Suprapubic skin (tissue), 4 donors: ENCODE measurements around the gene KIAA0513. TPM values are rescaled to one million over a fixed set of nuclear protein-coding genes. Genes with fewer than 3 reads are reported as not detected.
A peak's percentile ranks its signal among the peaks of the same experiment; 100 is the strongest.

ENCODE experiments used
- DNase-seq, 2 donors: peaks; one replicate each; pipeline ENCODE4 v3.0.0-alpha.2; 2019; ENCODE audit warnings: low spot score in 2 of 2
- H3K27ac ChIP-seq: fragments of 200-600 bp; sonication (generic); one replicate; pipeline ENCODE4 v1.5.1; 2019
- H3K27me3 ChIP-seq: fragments of 200-600 bp; sonication (generic); one replicate; pipeline ENCODE4 v1.5.1; 2019
- H3K36me3 ChIP-seq: fragments of 200-600 bp; sonication (generic); one replicate; pipeline ENCODE4 v1.5.1; 2019
- H3K4me1 ChIP-seq: fragments of 200-600 bp; sonication (generic); one replicate; pipeline ENCODE4 v1.5.1; 2019
- H3K4me3 ChIP-seq: fragments of 200-600 bp; sonication (generic); one replicate; pipeline ENCODE4 v1.5.1; 2019; ENCODE audit warnings: mild to moderate bottlenecking
- H3K9me3 ChIP-seq: fragments of 200-600 bp; sonication (generic); one replicate; pipeline ENCODE4 v1.5.1; 2019
- EP300 ChIP-seq: sonication (generic); formaldehyde crosslinking; IDR thresholded peaks from one replicate; pipeline ENCODE4 v1.6.1; 2017; ENCODE audit warnings: antibody characterized with exemption
- POLR2A ChIP-seq, 2 donors: fragments of 450-650 bp; IDR thresholded peaks; one replicate each; pipeline ENCODE4 v1.6.1; 2017; ENCODE audit warnings: antibody characterized with exemption in 2 of 2, mild to moderate bottlenecking in 2 of 2, moderate library complexity in 2 of 2
- POLR2AphosphoS5 ChIP-seq, 3 donors: sonication (generic); formaldehyde crosslinking; IDR thresholded peaks; one replicate each; pipeline ENCODE4 v1.6.1; 2017; ENCODE audit warnings: antibody characterized with exemption in 3 of 3
- WGBS: methylation state at CpG from one replicate; pipeline ENCODE4 v1.1.5; 2018; 5-methylcytosine and 5-hydroxymethylcytosine counted together
- total RNA-seq, 4 donors: library from RNA; depleted of rRNA; stranded (reverse); fragments of >200 nt; gene quantifications; one replicate each; pipeline ENCODE4 v1.1.0, GENCODE V29; 2016
- TF ChIP-seq, protein P1 (sequence below), 2 donors: fragments of 200-600 bp in 1 of 2; fragments of 450-650 bp in 1 of 2; sonication (generic) in 1 of 2; IDR thresholded peaks; one replicate each; pipeline ENCODE4 v1.5.1; 2016 to 2019; ENCODE audit warnings: antibody characterized with exemption in 2 of 2, mild to moderate bottlenecking in 1 of 2, moderate library complexity in 1 of 2

The KIAA0513 gene
- total RNA-seq, 4 donors from 2014 or later = 23.7 to 32.3 (median 26.6) TPM

DNA sequence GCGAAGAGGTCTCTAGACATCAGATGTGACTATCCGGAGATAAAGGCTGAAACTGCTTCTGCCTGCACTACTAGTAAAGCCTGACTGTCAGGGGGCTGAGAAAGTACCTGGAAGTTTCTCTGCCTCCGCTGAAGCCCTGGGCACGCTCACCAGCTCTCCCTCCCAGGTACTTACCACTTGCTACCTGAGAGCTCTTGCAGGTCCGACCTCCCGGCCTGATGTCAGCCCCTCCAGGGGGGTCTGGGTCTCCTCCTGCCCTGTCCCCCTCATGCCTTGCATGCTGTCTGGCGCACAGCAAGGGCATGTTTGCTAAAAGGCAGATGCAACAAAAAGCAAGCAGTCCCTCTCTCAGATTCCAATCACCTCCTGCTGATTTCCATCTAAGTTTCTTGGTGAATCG is 33.7 kb upstream of the KIAA0513 start:
- Histone ChIP-seq H3K4me3 (no peak overlapping the region), H3K36me3 (peaks cover 41% of the 10 kb centered on the region), H3K27me3 (no peaks in the 10 kb centered on the region), H3K27ac (peak overlapping the region; percentile 87), H3K4me1 (peaks cover 52% of the 10 kb centered on the region), H3K9me3 (no peaks in the 10 kb centered on the region)
- WGBS = 93% methylated on average over 8 of the region's 8 CpGs
- no peak for TF ChIP-seq EP300
- DNase-seq = no peak

DNA sequence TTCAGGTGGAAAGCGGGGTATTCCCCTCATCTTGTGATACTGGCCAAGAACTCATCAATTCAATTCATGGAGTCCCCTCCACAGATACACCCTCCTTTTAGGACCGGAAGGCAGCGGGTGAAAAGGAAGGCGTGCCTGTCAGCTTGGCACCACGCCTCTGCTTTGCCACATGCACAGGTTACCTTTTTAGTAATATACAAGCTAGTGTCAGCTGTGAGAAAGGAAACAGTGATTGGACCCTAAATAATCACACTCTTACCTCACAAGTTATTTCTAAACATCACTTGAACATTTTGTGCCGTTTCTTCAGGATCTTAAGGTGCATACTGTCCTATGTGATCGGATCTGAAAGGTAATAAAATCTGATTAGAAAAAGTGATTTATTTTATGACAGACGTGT is 31.9 kb upstream of the KIAA0513 start:
- TF ChIP-seq, protein P1, sequence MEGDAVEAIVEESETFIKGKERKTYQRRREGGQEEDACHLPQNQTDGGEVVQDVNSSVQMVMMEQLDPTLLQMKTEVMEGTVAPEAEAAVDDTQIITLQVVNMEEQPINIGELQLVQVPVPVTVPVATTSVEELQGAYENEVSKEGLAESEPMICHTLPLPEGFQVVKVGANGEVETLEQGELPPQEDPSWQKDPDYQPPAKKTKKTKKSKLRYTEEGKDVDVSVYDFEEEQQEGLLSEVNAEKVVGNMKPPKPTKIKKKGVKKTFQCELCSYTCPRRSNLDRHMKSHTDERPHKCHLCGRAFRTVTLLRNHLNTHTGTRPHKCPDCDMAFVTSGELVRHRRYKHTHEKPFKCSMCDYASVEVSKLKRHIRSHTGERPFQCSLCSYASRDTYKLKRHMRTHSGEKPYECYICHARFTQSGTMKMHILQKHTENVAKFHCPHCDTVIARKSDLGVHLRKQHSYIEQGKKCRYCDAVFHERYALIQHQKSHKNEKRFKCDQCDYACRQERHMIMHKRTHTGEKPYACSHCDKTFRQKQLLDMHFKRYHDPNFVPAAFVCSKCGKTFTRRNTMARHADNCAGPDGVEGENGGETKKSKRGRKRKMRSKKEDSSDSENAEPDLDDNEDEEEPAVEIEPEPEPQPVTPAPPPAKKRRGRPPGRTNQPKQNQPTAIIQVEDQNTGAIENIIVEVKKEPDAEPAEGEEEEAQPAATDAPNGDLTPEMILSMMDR (IDR thresholded peaks at IDR 0.05) = no peak
- TF ChIP-seq POLR2A (IDR thresholded peaks at IDR 0.05) = no peak
- no peak for TF ChIP-seq POLR2AphosphoS5 (IDR thresholded peaks at IDR 0.05)
- no peak for TF ChIP-seq EP300
- H3K36me3 ChIP-seq = peaks cover 23% of the 10 kb centered on the region
- WGBS = 69% methylated on average over 8 of the region's 8 CpGs
- H3K9me3 ChIP-seq = no peaks in the 10 kb centered on the region
- no peak overlapping the region for H3K4me3 ChIP-seq
- no peaks in the 10 kb centered on the region for H3K27me3 ChIP-seq
- DNase-seq = no peak
- peak overlapping the region; percentile 87 for H3K27ac ChIP-seq
- H3K4me1 ChIP-seq = peaks cover 70% of the 10 kb centered on the region

DNA sequence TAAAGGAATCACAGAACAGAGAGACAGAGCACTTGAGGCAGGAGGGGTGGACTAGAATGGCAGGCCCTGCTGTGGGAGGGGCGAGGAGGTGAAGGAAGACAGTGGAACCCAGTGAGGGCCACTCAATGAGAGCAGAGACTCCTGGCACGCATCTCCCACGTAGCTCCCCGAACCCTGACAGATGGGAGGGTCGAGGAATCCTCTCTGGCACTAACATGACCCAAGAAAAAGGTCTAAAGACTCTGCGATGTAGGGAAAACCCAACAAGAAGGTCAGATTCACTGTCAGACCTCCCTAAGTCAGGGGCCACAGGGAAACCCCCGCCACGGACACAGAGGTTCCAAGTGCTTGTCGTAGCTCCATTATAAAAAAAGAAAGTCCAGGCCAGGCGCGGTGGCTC is 31.2 kb upstream of the KIAA0513 start:
- H3K4me1 ChIP-seq = peaks cover 77% of the 10 kb centered on the region

DNA sequence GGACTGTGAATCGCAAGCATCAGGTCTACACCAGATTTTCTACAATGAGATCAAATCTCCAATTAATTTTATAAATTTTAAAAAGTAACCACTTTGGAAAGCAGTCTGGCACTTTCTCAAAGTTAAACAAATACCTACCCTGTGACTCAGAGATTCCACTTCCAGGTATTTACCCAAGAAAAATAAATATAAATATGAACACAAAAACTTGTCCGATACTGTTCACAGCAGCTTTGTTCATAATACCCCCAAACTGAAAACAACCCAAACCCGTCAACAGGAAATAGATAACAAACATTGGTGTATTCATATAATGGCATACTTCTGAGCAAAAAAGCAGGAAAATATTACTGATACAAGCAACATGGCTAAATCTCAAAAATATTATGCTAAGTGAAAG is 28.4 kb upstream of the KIAA0513 start:
- Histone ChIP-seq H3K36me3 (peaks cover 8% of the 10 kb centered on the region), H3K27ac (peak overlapping the region; percentile 25), H3K4me3 (no peak overlapping the region), H3K9me3 (no peaks in the 10 kb centered on the region), H3K27me3 (no peaks in the 10 kb centered on the region), H3K4me1 (peaks cover 83% of the 10 kb centered on the region)
- TF ChIP-seq, protein P1 (IDR thresholded peaks at IDR 0.05) = no peak
- TF ChIP-seq POLR2A (IDR thresholded peaks at IDR 0.05) (no peak), POLR2AphosphoS5 (IDR thresholded peaks at IDR 0.05) (no peak), EP300 (no peak)
- no peak for DNase-seq
- WGBS = 58% methylated on average over 3 of the region's 3 CpGs

More for the DNA sequence above, 31.2 kb upstream of the KIAA0513 start:
- DNase-seq = no peak
- Histone ChIP-seq H3K36me3 (peaks cover 17% of the 10 kb centered on the region), H3K4me3 (no peak overlapping the region), H3K9me3 (no peaks in the 10 kb centered on the region), H3K27me3 (no peaks in the 10 kb centered on the region), H3K27ac (no peak overlapping the region)
- TF ChIP-seq, protein P1 (IDR thresholded peaks at IDR 0.05) = no peak
- TF ChIP-seq EP300 = no peak
- TF ChIP-seq POLR2AphosphoS5 (IDR thresholded peaks at IDR 0.05) = no peak
- TF ChIP-seq POLR2A (IDR thresholded peaks at IDR 0.05) = no peak
- WGBS = 95% methylated on average over 11 of the region's 11 CpGs

DNA sequence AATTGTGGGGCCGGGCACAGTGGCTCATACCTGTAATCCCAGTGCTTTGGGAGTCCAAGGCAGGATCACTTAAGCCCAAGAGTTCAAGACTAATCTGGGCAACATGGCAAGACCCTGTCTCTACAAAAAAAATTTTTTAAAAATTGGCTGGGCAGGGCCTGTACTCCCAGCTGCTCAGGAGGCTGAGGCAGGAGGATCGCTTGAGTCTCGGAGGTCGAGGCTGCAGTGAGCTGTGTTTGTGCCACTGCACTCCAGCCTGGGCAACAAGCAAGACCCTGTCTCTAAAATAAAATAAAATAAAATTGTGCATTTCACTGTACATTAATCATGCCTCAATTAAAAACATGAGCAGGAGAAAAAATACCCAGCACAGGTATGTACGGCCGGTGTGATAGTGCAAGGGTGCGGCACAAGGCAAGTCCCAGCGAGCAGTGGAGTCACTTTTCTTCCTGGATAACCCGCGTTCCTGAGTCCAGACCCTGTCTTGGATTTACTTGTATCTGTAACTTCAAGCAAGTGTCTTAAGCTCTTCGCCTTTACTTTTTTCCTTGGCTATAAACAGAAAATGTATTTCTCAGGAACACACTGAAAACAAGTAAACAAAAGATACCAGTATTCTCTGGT is 27.6 kb upstream of the KIAA0513 start:
- H3K4me3 ChIP-seq = no peak overlapping the region
- H3K4me1 ChIP-seq = peaks cover 84% of the 10 kb centered on the region
- whole genome bisulfite sequencing = 70% methylated on average over 11 of the region's 11 CpGs
- DNase-seq = no peak
- H3K27ac ChIP-seq = peak overlapping the region; percentile 74
- TF ChIP-seq POLR2A (IDR thresholded peaks at IDR 0.05) (no peak), POLR2AphosphoS5 (IDR thresholded peaks at IDR 0.05) (no peak), EP300 (no peak)
- TF ChIP-seq, protein P1 (IDR thresholded peaks at IDR 0.05) = no peak
- H3K36me3 ChIP-seq = peaks cover 7% of the 10 kb centered on the region
- H3K9me3 ChIP-seq = no peaks in the 10 kb centered on the region
- H3K27me3 ChIP-seq = no peaks in the 10 kb centered on the region

DNA sequence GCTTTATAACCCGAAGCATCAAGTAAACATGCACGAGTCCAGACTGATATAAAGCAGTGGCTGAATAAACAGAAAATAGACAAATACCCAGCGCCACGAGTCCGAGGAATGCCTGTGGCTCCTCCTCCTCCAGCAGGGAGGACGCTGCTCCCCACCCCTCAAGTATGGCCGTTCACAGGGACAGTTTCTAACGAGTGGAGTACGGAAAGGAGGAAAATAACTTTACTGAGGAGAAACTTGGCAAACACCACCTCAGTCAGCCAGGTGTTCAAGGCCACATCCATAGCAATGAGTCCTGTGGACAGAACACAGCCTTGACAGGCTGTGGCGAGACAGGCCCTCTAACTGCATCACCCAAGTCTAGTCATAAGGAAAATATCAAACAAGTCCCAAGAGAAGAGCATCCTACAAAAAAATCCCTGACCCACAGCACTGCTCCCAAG is 25.5 kb upstream of the KIAA0513 start:
- DNase-seq = no peak
- H3K27me3 ChIP-seq = no peaks in the 10 kb centered on the region
- H3K9me3 ChIP-seq = no peaks in the 10 kb centered on the region
- no peaks in the 10 kb centered on the region for H3K36me3 ChIP-seq
- H3K4me1 ChIP-seq = peaks cover 88% of the 10 kb centered on the region
- 55% methylated on average over 10 of the region's 10 CpGs for WGBS
- peak overlapping the region; percentile 34 for H3K27ac ChIP-seq
- H3K4me3 ChIP-seq = peak overlapping the region; percentile 25
- TF ChIP-seq EP300 (no peak), POLR2A (IDR thresholded peaks at IDR 0.05) (no peak), POLR2AphosphoS5 (IDR thresholded peaks at IDR 0.05) (no peak)
- TF ChIP-seq, protein P1 (IDR thresholded peaks at IDR 0.05) = no peak
